Panc1 (cell line): ENCODE data around the gene GUCY2D. TPM values are rescaled to one million over a fixed set of nuclear protein-coding genes. Genes with fewer than 3 reads are reported as not detected.

Source experiments
- ATAC-seq: fragments of 200-7000 bp; cut with Tn5 transposase; 2 replicates; pipeline ENCODE4 v1.9.1; 2020; ENCODE audit warnings: mild to moderate bottlenecking, moderate library complexity
- BruUV-seq: library from RNA; stranded (reverse); fragments of 400-500 nt; replicated peaks from 2 replicates; lab custom pipeline; 2021; lab: Mats Ljungman, UMichigan
- CTCF ChIA-PET: fragments of 300-600 bp; sonication (Branson Sonifier 250); formaldehyde crosslinking; loops from one replicate; lab custom pipeline; 2022; ENCODE audit warnings: antibody characterized with exemption; lab: Charles Lee
- POLR2A ChIA-PET: fragments of 300-600 bp; sonication (Branson Sonifier 250); formaldehyde crosslinking; loops from one replicate; lab custom pipeline; 2022; ENCODE audit warnings: antibody characterized with exemption; lab: Charles Lee
- DNase-seq: peaks from one replicate; pipeline ENCODE4 v3.0.0-alpha.2; 2010; ENCODE audit warnings: low read depth, low spot score
- H3K27ac ChIP-seq: 2 replicates; pipeline ENCODE4 v1.5.1; 2011; ENCODE audit warnings: mild to moderate bottlenecking, low read length, inconsistent platforms
- H3K27me3 ChIP-seq: fragments of 200-500 bp; sonication (Bioruptor generic); 2 replicates; pipeline ENCODE4 v1.6.0; 2014; ENCODE audit warnings: low read length, inconsistent platforms; ENCODE audit not compliant: control insufficient read depth, insufficient read depth
- H3K36me3 ChIP-seq: fragments of 200-500 bp; sonication (Bioruptor generic); 2 replicates; pipeline ENCODE4 v1.5.1; 2014; ENCODE audit warnings: inconsistent platforms, mild to moderate bottlenecking, low read length, moderate library complexity; ENCODE audit not compliant: control insufficient read depth, insufficient read depth
- H3K4me1 ChIP-seq: 2 replicates; pipeline ENCODE4 v1.5.1; 2011; ENCODE audit warnings: inconsistent platforms, mild to moderate bottlenecking, low read length, moderate library complexity; ENCODE audit not compliant: control insufficient read depth, insufficient read depth
- H3K4me3 ChIP-seq, 2 experiments: 2 replicates each; pipeline ENCODE4 v1.5.1; 2011 to 2012; ENCODE audit warnings: low read depth in 2 of 2, low read length in 2 of 2, mild to moderate bottlenecking in 2 of 2, inconsistent platforms in 1 of 2, moderate library complexity in 1 of 2
- H3K9me3 ChIP-seq: fragments of 200-500 bp; sonication (Bioruptor generic); 2 replicates; pipeline ENCODE4 v1.5.1; 2014; ENCODE audit warnings: low read depth, mild to moderate bottlenecking, inconsistent platforms, low read length, moderate library complexity; ENCODE audit not compliant: control insufficient read depth, insufficient read depth
- POLR2AphosphoS5 ChIP-seq: IDR thresholded peaks from 2 replicates; pipeline ENCODE4 v1.6.1; 2012; ENCODE audit warnings: mild to moderate bottlenecking, low read depth, low read length, moderate library complexity
- SIN3A ChIP-seq: IDR thresholded peaks from 2 replicates; pipeline ENCODE4 v1.6.1; 2012; ENCODE audit warnings: low read depth, mild to moderate bottlenecking, low read length, moderate library complexity, borderline replicate concordance; ENCODE audit not compliant: insufficient read depth
- TCF7L2 ChIP-seq: IDR thresholded peaks from 2 replicates; pipeline ENCODE4 v1.6.1; 2011; ENCODE audit warnings: mild to moderate bottlenecking, low read depth, low read length, inconsistent platforms
- in situ Hi-C: cut with HindIII; loops from 2 replicates; pipeline ENCODE4 v1.10.0; 2016; ENCODE audit warnings: low sequenced_read_pairs, low pct_unique_long_range_greater_than_20kb
- intact Hi-C: fragments of 100-400 bp; cut with micrococcal nuclease; formaldehyde crosslinking; loops from one replicate; pipeline ENCODE4 v1.10.0; 2022; ENCODE audit not compliant: unreplicated experiment
- total RNA-seq: library from RNA; stranded (reverse); gene quantifications from one replicate; pipeline ENCODE4 v1.2.1, GENCODE V29; 2021; ENCODE audit not compliant: unreplicated experiment
- TF ChIP-seq, protein P1 (sequence below), 2 experiments: IDR thresholded peaks; 2 replicates each; pipeline ENCODE4 v1.6.1; 2011 to 2012; ENCODE audit warnings: low read depth in 2 of 2, control low read depth in 1 of 2, low read length in 1 of 2, mild to moderate bottlenecking in 1 of 2, moderate library complexity in 1 of 2; ENCODE audit not compliant: insufficient read depth in 1 of 2
- TF ChIP-seq, protein P2 (sequence below): fragments of 450-650 bp; IDR thresholded peaks from 2 replicates; pipeline ENCODE4 v1.5.1; 2017; ENCODE audit warnings: mild to moderate bottlenecking

Gene GUCY2D
- total RNA-seq, 1 experiment from 2014 or later: not detected

DNA sequence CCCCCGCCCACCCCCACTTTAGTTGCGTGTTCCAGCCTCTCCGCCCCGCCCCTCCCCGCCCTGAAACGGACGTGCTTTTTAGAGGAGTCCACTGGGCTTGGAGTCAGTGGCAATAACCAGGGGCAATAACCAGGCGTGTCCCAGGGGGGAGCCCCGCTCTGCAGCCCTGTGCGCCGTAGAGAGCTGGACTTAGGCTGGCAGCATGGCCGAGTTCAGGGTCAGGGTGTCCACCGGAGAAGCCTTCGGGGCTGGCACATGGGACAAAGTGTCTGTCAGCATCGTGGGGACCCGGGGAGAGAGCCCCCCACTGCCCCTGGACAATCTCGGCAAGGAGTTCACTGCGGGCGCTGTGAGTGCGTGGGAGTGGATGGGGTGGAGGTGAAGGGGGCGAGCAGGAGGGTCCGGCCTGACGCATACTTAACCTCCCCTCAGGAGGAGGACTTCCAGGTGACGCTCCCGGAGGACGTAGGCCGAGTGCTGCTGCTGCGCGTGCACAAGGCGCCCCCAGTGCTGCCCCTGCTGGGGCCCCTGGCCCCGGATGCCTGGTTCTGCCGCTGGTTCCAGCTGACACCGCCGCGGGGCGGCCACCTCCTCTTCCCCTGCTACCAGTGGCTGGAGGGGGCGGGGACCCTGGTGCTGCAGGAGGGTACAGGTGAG, 36.7 kb downstream of the GUCY2D start, which contains the start of gene ALOX15B:
Gene ALOX15B (plus strand): TSS at position 106 of the 657 bp plus-strand sequence. CDS start 97 bp downstream, at position 203.
- no peaks in the 10 kb centered on the region for H3K36me3 ChIP-seq
- intact Hi-C loops (no loop called here), in situ Hi-C loops (no loop called here)
- ChIA-PET CTCF (no interaction called here), POLR2A (no interaction called here)
- no peak within 1 kb of the TSS for H3K4me3 ChIP-seq
- H3K27ac ChIP-seq: no peak within 1 kb of the TSS
- BruUV-seq: no TSS peak
- no peaks in the 10 kb centered on the region for H3K9me3 ChIP-seq
- no peaks in the 10 kb centered on the region for H3K4me1 ChIP-seq
- TF ChIP-seq, protein P1, sequence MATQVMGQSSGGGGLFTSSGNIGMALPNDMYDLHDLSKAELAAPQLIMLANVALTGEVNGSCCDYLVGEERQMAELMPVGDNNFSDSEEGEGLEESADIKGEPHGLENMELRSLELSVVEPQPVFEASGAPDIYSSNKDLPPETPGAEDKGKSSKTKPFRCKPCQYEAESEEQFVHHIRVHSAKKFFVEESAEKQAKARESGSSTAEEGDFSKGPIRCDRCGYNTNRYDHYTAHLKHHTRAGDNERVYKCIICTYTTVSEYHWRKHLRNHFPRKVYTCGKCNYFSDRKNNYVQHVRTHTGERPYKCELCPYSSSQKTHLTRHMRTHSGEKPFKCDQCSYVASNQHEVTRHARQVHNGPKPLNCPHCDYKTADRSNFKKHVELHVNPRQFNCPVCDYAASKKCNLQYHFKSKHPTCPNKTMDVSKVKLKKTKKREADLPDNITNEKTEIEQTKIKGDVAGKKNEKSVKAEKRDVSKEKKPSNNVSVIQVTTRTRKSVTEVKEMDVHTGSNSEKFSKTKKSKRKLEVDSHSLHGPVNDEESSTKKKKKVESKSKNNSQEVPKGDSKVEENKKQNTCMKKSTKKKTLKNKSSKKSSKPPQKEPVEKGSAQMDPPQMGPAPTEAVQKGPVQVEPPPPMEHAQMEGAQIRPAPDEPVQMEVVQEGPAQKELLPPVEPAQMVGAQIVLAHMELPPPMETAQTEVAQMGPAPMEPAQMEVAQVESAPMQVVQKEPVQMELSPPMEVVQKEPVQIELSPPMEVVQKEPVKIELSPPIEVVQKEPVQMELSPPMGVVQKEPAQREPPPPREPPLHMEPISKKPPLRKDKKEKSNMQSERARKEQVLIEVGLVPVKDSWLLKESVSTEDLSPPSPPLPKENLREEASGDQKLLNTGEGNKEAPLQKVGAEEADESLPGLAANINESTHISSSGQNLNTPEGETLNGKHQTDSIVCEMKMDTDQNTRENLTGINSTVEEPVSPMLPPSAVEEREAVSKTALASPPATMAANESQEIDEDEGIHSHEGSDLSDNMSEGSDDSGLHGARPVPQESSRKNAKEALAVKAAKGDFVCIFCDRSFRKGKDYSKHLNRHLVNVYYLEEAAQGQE (IDR thresholded peaks at IDR 0.05; ENCODE audit: insufficient read depth in 1 of 2, low read depth in 2 of 2, low read length in 1 of 2): no peak
- no peak for TF ChIP-seq POLR2AphosphoS5
- no peak for TF ChIP-seq TCF7L2
- TF ChIP-seq SIN3A: no peak
- TF ChIP-seq, protein P2, sequence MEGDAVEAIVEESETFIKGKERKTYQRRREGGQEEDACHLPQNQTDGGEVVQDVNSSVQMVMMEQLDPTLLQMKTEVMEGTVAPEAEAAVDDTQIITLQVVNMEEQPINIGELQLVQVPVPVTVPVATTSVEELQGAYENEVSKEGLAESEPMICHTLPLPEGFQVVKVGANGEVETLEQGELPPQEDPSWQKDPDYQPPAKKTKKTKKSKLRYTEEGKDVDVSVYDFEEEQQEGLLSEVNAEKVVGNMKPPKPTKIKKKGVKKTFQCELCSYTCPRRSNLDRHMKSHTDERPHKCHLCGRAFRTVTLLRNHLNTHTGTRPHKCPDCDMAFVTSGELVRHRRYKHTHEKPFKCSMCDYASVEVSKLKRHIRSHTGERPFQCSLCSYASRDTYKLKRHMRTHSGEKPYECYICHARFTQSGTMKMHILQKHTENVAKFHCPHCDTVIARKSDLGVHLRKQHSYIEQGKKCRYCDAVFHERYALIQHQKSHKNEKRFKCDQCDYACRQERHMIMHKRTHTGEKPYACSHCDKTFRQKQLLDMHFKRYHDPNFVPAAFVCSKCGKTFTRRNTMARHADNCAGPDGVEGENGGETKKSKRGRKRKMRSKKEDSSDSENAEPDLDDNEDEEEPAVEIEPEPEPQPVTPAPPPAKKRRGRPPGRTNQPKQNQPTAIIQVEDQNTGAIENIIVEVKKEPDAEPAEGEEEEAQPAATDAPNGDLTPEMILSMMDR: no peak
- H3K27me3 ChIP-seq: no peaks in the 10 kb centered on the region
- no peak for DNase-seq
- no peak for ATAC-seq

DNA sequence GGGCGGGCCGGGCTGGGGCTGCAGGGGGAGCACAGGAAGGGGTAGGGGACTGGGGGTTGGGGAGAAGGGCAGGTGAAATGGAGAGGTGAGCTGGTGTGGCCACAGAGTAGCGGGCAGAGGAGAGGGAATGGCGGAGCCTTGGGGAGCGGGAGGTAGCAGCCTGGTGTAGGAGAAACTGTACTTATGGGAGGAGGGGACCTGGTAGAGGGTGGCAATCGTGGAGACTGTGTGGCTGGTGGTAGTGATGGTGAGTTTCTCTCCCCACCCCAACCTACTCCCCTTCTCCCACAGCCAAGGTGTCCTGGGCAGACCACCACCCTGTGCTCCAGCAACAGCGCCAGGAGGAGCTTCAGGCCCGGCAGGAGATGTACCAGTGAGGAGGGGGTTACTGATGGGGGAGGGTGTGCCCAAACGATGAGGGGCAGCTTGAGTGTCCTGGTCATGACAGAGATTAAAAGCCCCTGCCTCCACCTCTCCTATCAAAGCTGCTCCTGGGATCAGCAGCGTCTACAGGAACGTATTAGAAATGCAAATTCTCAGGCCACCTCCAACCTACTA, 37.3 kb downstream of the GUCY2D start:
- BruUV-seq: no TSS peak
- Histone ChIP-seq H3K4me3 (no peak overlapping the region), H3K9me3 (no peaks in the 10 kb centered on the region), H3K27ac (no peak overlapping the region), H3K4me1 (no peaks in the 10 kb centered on the region), H3K36me3 (no peaks in the 10 kb centered on the region), H3K27me3 (no peaks in the 10 kb centered on the region)
- in situ Hi-C loops: no loop called here
- DNase-seq (no peak), ATAC-seq (no peak)
- ChIA-PET POLR2A (no interaction called here), CTCF (no interaction called here)
- TF ChIP-seq, protein P1 (IDR thresholded peaks at IDR 0.05; ENCODE audit: insufficient read depth in 1 of 2, low read depth in 2 of 2, low read length in 1 of 2): no peak
- TF ChIP-seq, protein P2: no peak
- TF ChIP-seq SIN3A (no peak), POLR2AphosphoS5 (no peak), TCF7L2 (no peak)
- intact Hi-C loops: no loop called here
